CD4-positive, alpha-beta T cell treated with Interleukin-21 for 1 hour (primary cell): ENCODE measurements around the gene CYB5A.

ENCODE experiments used
- DNase-seq: peaks from one replicate; pipeline ENCODE4 v3.0.0-alpha.2; 2020

Gene CYB5A

GRCh38 chr18:74274700-74275099 is 17.1 kb downstream of the CYB5A start:
- DNase-seq: no peak

- no peak for DNase-seq
Measured at GRCh38 chr18:74273394-74273793, 18.4 kb downstream of the CYB5A start.

GRCh38 chr18:74271635-74272034 is 20.1 kb downstream of the CYB5A start:
- no peak for DNase-seq

- no peak for DNase-seq
Measured at GRCh38 chr18:74268933-74269620, 22.7 kb downstream of the CYB5A start.

- DNase-seq: no peak
Measured at GRCh38 chr18:74268175-74268574, 23.6 kb downstream of the CYB5A start.

- no peak for DNase-seq
Measured at GRCh38 chr18:74266161-74266560, 25.6 kb downstream of the CYB5A start.

- DNase-seq: no peak
Measured at GRCh38 chr18:74265546-74266098, 26.1 kb downstream of the CYB5A start.

- no peak for DNase-seq
Measured at GRCh38 chr18:74264303-74265020, 27.3 kb downstream of the CYB5A start.

- DNase-seq: no peak
Measured at GRCh38 chr18:74261053-74261713, 30.6 kb downstream of the CYB5A start.

GRCh38 chr18:74259347-74259746 is 32.4 kb downstream of the CYB5A start:
- no peak for DNase-seq

GRCh38 chr18:74257083-74257482 is 34.7 kb downstream of the CYB5A start:
- DNase-seq: no peak

- no peak for DNase-seq
Measured at GRCh38 chr18:74256190-74256589, 35.6 kb downstream of the CYB5A start.

- no peak for DNase-seq
Measured at GRCh38 chr18:74255131-74255616, 36.6 kb downstream of the CYB5A start.

- DNase-seq: no peak
Measured at GRCh38 chr18:74252039-74252395, 39.7 kb downstream of the CYB5A start.

- no peak for DNase-seq
Measured at GRCh38 chr18:74251297-74252038, 40.3 kb downstream of the CYB5A start.

- DNase-seq: no peak
Measured at GRCh38 chr18:74250131-74250530, 41.6 kb downstream of the CYB5A start.

- no peak for DNase-seq
Measured at GRCh38 chr18:74249181-74249968, 42.4 kb downstream of the CYB5A start.

- no peak for DNase-seq
Measured at GRCh38 chr18:74248595-74248994, 43.2 kb downstream of the CYB5A start.

GRCh38 chr18:74248189-74248588 is 43.6 kb downstream of the CYB5A start:
- no peak for DNase-seq

GRCh38 chr18:74244554-74244953 is 47.2 kb downstream of the CYB5A start:
- DNase-seq: no peak

- no peak for DNase-seq
Measured at GRCh38 chr18:74243127-74243526, 48.6 kb downstream of the CYB5A start.
